Stomach (tissue), 9 donors: ENCODE measurements around the gene KCNN4. TPM values are rescaled to one million over a fixed set of nuclear protein-coding genes. Genes with fewer than 3 reads are reported as not detected.

Source experiments
- DNase-seq, 2 donors: peaks; one replicate each; pipeline versions ENCODE4 v3.0.0 to v3.0.0-alpha.2; 2013 to 2019
- H3K27ac ChIP-seq, 5 donors: fragments of 200-600 bp in 4 of 5; sonication (generic) in 4 of 5; one replicate each; pipeline ENCODE4 v1.5.1; 2013 to 2019; ENCODE audit warnings: mild to moderate bottlenecking in 1 of 5, moderate library complexity in 1 of 5
- H3K27me3 ChIP-seq, 3 donors: fragments of 200-600 bp; sonication (generic); one replicate each; pipeline ENCODE4 v1.5.1; 2017 to 2019; ENCODE audit warnings: mixed run types in 1 of 3
- H3K36me3 ChIP-seq, 4 donors: fragments of 200-600 bp; sonication (generic); 1 replicate in 3 of 4; 2 replicates in 1 of 4; pipeline ENCODE4 v1.5.1; 2016 to 2019
- H3K4me1 ChIP-seq, 4 donors: fragments of 200-600 bp; sonication (generic); one replicate each; pipeline ENCODE4 v1.5.1; 2016 to 2019
- H3K4me3 ChIP-seq, 4 donors: fragments of 200-600 bp; sonication (generic) in 3 of 4; one replicate each; pipeline ENCODE4 v1.5.1; 2016 to 2019; ENCODE audit warnings: mild to moderate bottlenecking in 1 of 4
- H3K9me3 ChIP-seq, 4 donors: fragments of 200-600 bp; sonication (generic); one replicate each; pipeline ENCODE4 v1.5.1; 2016 to 2019
- EP300 ChIP-seq: sonication (generic); formaldehyde crosslinking; IDR thresholded peaks from one replicate; pipeline ENCODE4 v1.6.1; 2017; ENCODE audit warnings: antibody characterized with exemption
- POLR2A ChIP-seq, 4 donors: fragments of 450-650 bp; IDR thresholded peaks; one replicate each; pipeline ENCODE4 v1.6.1; 2016; ENCODE audit warnings: antibody characterized with exemption in 4 of 4, control low read depth in 2 of 4, mild to moderate bottlenecking in 1 of 4, moderate library complexity in 1 of 4
- POLR2AphosphoS5 ChIP-seq, 3 donors: sonication (generic); formaldehyde crosslinking; IDR thresholded peaks; one replicate each; pipeline ENCODE4 v1.6.1; 2016; ENCODE audit warnings: antibody characterized with exemption in 3 of 3
- WGBS, 5 donors: extraction: QIAGEN DNeasy Blood & Tissue Kit in 3 of 5; methylation state at CpG; one replicate each; pipeline versions ENCODE4 v1.1.5 to v1.1.7; 2013 to 2018; 5-methylcytosine and 5-hydroxymethylcytosine counted together
- intact Hi-C: fragments of 100-400 bp; cut with DNase I; formaldehyde crosslinking; loops from one replicate; pipeline ENCODE4 v1.15.1; 2023; ENCODE audit warnings: low total_unique reads
- polyA plus RNA-seq, 3 donors: library from polyadenylated mRNA; stranded (reverse); fragments of 200-250 nt; gene quantifications; one replicate each; pipeline ENCODE4 v1.2.3, GENCODE V29; 2013
- total RNA-seq, 5 donors: library from RNA; depleted of rRNA; stranded (reverse); fragments of >200 nt; gene quantifications; one replicate each; pipeline versions ENCODE4 v1.1.0 to v1.2.3, GENCODE V29; 2014 to 2016
- TF ChIP-seq, protein P1 (sequence below), 7 experiments: fragments of 450-650 bp in 4 of 7; fragments of 200-600 bp in 3 of 7; sonication (generic) in 3 of 7; IDR thresholded peaks; one replicate each; pipeline ENCODE4 v1.5.1; 2016 to 2019; ENCODE audit warnings: antibody characterized with exemption in 7 of 7, control low read depth in 2 of 7, mild to moderate bottlenecking in 1 of 7
- donor health status: healthy with polysubstance abuse.
- donor health status: Bipolar disorder and iron deficiency.
- donor health status: healthy.

KCNN4 gene
- total and polyA plus RNA-seq, 8 donors = 3.1 to 222 (median 17.4) TPM

DNA sequence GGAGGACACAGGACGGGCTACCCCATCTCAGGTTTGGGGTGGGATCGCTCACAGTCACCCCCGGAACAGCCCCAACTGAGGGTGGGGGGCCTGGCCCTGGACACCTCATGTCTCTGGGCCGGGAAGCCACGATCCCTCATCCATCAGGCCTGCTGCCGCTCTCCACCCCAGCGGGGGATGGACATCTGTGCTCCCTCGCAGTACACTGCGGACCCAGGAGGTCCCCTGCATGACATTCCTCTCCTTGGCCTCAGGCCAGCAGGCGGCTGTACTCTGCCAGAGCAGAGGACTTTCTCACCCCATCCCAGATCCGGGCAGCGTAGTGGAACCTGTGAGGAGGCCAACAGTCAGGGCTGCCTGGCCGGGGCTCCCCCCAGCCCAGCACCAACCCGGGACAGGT lies 49.4 kb downstream of the KCNN4 start:
- intact Hi-C loops = no loop called here

DNA sequence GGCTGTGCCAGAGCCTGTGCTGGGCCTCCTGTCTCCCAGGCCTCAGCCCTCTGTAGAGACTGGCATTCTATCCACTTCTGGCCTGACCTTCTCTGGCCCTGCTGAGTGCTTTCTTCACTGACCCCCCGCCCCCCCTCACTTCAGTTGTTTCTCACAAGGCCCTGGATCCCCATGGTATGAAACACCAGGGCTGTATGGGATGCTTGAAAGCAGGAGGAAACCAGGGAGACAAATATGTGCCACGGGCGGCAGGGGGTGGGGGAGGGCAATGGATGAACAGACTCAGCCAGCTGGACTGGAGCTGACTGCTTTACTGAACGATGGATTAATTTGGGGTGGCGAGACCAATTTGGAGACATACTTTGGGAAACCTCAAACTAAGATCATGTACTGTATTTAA lies 50.9 kb downstream of the KCNN4 start:
- no peak for TF ChIP-seq POLR2AphosphoS5 (IDR thresholded peaks at IDR 0.05)
- no peak for TF ChIP-seq EP300
- TF ChIP-seq, protein P1, sequence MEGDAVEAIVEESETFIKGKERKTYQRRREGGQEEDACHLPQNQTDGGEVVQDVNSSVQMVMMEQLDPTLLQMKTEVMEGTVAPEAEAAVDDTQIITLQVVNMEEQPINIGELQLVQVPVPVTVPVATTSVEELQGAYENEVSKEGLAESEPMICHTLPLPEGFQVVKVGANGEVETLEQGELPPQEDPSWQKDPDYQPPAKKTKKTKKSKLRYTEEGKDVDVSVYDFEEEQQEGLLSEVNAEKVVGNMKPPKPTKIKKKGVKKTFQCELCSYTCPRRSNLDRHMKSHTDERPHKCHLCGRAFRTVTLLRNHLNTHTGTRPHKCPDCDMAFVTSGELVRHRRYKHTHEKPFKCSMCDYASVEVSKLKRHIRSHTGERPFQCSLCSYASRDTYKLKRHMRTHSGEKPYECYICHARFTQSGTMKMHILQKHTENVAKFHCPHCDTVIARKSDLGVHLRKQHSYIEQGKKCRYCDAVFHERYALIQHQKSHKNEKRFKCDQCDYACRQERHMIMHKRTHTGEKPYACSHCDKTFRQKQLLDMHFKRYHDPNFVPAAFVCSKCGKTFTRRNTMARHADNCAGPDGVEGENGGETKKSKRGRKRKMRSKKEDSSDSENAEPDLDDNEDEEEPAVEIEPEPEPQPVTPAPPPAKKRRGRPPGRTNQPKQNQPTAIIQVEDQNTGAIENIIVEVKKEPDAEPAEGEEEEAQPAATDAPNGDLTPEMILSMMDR (IDR thresholded peaks at IDR 0.05) = no peak
- TF ChIP-seq POLR2A (IDR thresholded peaks at IDR 0.05) = no peak
- Histone ChIP-seq H3K27ac (no peak overlapping the region), H3K27me3 (no peaks in the 10 kb centered on the region), H3K36me3 (peaks cover 52 to 75% (median 73%) of the 10 kb centered on the region in 4 donors), H3K9me3 (no peaks in the 10 kb centered on the region), H3K4me3 (no peak overlapping the region), H3K4me1 (peaks cover 0 to 15% (median 0%) of the 10 kb centered on the region in 4 donors)
- WGBS, 5 donors = 85 to 93% (median 89%) methylated on average over 5 of the region's 5 CpGs
- intact Hi-C loops = no loop called here
- no peak for DNase-seq

More for the DNA sequence above, 49.4 kb downstream of the KCNN4 start:
- Histone ChIP-seq H3K27ac (no peak overlapping the region), H3K4me1 (peaks cover 0 to 11% (median 0%) of the 10 kb centered on the region in 4 donors), H3K9me3 (no peaks in the 10 kb centered on the region), H3K27me3 (no peaks in the 10 kb centered on the region), H3K36me3 (peaks cover 58 to 89% (median 85%) of the 10 kb centered on the region in 4 donors), H3K4me3 (no peak overlapping the region)
- 80 to 94% (median 87%) methylated on average over 11 to 14 of the region's 14 CpGs for WGBS, 5 donors
- DNase-seq = no peak
- TF ChIP-seq POLR2A (IDR thresholded peaks at IDR 0.05) (no peak), EP300 (no peak)
- TF ChIP-seq, protein P1 (IDR thresholded peaks at IDR 0.05) = no peak

DNA sequence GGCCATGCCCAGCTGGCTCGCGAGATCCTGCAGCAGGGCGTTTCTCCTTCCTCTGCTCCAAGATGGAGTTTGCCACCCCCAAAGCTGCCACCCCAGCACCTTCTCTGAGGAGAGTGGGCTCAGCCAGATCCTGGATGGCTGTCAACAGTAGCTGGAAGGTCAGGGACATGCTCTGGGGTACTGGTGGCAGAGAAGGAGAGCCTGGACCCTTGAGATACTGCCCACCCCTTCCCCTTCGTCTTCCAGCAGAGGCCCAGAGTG lies 53.2 kb downstream of the KCNN4 start:
- DNase-seq = no peak
- Histone ChIP-seq H3K36me3 (peaks cover 35 to 51% (median 49%) of the 10 kb centered on the region in 4 donors), H3K27me3 (no peaks in the 10 kb centered on the region), H3K4me1 (peaks cover 0 to 15% (median 0%) of the 10 kb centered on the region in 4 donors), H3K4me3 (no peak overlapping the region), H3K9me3 (no peaks in the 10 kb centered on the region), H3K27ac (no peak overlapping the region)
- 69 to 84% (median 73%) methylated on average over 4 of the region's 4 CpGs for WGBS, 5 donors
- intact Hi-C loops = no loop called here
- no peak for TF ChIP-seq POLR2A (IDR thresholded peaks at IDR 0.05)
- TF ChIP-seq POLR2AphosphoS5 (IDR thresholded peaks at IDR 0.05) = no peak
- TF ChIP-seq, protein P1 (IDR thresholded peaks at IDR 0.05) = no peak
- no peak for TF ChIP-seq EP300

DNA sequence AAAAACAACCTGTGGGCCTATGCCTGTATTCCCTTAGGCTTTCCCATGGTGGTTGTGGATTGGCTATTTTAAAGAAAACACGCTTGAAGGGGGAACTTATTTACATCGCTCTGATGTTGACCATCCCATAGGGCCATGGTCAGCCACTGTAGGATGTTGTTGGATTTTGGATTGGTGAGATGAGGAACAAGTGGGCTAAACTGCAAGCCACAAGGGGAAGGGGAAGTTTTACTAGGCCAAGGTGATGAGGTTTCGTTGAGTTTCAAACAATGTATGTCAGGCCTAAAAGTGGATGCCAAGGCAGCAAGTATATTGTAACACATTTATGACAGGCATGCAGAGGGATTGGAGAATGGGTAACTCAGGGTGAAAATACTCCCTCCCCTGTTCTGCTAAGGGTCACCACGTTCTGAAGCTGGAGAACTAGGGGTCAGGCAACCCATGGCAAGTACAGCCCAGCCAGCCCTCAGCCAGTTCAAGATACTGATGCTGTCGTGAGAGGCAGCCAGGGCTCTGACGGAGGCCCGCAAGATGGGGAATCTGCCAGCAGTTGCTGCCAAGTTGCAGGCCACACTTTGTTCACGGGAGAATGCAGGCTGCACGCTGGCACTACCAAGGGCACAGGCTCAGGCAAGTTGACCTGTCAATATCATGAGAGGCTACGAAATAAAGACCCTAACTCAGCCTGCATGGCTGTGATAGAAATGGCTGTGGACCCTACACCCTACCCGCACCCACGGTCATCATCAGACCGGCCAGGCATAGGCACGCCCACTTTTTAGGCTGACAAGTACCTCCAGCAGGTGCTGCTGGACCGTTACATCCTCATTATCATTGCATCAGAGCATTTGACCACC lies 53.8 kb downstream of the KCNN4 start:
- WGBS, 5 donors = 47 to 59% (median 54%) methylated on average over 15 of the region's 15 CpGs
- intact Hi-C loops = no loop called here
- H3K27ac ChIP-seq = no peak overlapping the region

More for the DNA sequence above, 53.8 kb downstream of the KCNN4 start:
- no peak overlapping the region for H3K4me3 ChIP-seq
- DNase-seq = no peak
- peaks cover 29 to 45% (median 43%) of the 10 kb centered on the region in 4 donors for H3K36me3 ChIP-seq
- H3K27me3 ChIP-seq = no peaks in the 10 kb centered on the region
- no peaks in the 10 kb centered on the region for H3K9me3 ChIP-seq
- TF ChIP-seq POLR2AphosphoS5 (IDR thresholded peaks at IDR 0.05) (no peak), POLR2A (IDR thresholded peaks at IDR 0.05) (no peak), EP300 (no peak)
- TF ChIP-seq, protein P1 (IDR thresholded peaks at IDR 0.05) = no peak
- H3K4me1 ChIP-seq = peaks cover 0 to 15% (median 0%) of the 10 kb centered on the region in 4 donors
